ENCODE measurements around the gene FBLN2.

- TF ChIP-seq POLR2A (IDR thresholded peaks at IDR 0.05) (no peak), CTCF (IDR thresholded peaks at IDR 0.05) (no peak)
These were observed 48.7 kb downstream of the FBLN2 start for GRCh38 chr3:13597661-13598060.
